ENCODE data around the gene B4GALT2.

B4GALT2 gene

GRCh38 chr1:43960798-43961197 is 18.2 kb upstream of the B4GALT2 start:
- Histone ChIP-seq H3K79me2 (ENCODE audit: insufficient read depth, low read length) (no peaks in the 10 kb centered on the region), H3K36me3 (ENCODE audit: low read length) (no peaks in the 10 kb centered on the region), H4K20me1 (ENCODE audit: low read depth, low read length) (no peaks in the 10 kb centered on the region), H3K27me3 (ENCODE audit: low read length) (no peaks in the 10 kb centered on the region), H3K9ac (ENCODE audit: low read length) (no peak overlapping the region), H3K4me3 (ENCODE audit: insufficient read depth, low read length, poor library complexity, severe bottlenecking) (no peak overlapping the region), H3K4me2 (ENCODE audit: low read depth, low read length, poor library complexity, severe bottlenecking) (no peak overlapping the region), H2AFZ (ENCODE audit: low read depth, low read length, severe bottlenecking) (no peak overlapping the region), H3K9me2 (replicated peaks; ENCODE audit: insufficient read depth, low read length) (no peaks in the 10 kb centered on the region), H3K9me3 (ENCODE audit: insufficient read depth, low read length) (no peaks in the 10 kb centered on the region), H3K27ac (ENCODE audit: low read depth, low read length) (no peak overlapping the region), H3F3A (ENCODE audit: insufficient read depth) (no peaks in the 10 kb centered on the region)
- TF ChIP-seq EZH2phosphoT487 (conservative IDR thresholded peaks at IDR 0.05; ENCODE audit: low read length) (no peak), CTCF (IDR thresholded peaks at IDR 0.05; ENCODE audit: insufficient read depth, low read length, poor library complexity, severe bottlenecking) (no peak)

- Histone ChIP-seq H3K27ac (ENCODE audit: low read depth, low read length) (no peak overlapping the region), H3K79me2 (ENCODE audit: insufficient read depth, low read length) (no peaks in the 10 kb centered on the region), H3K4me3 (ENCODE audit: insufficient read depth, low read length, poor library complexity, severe bottlenecking) (no peak overlapping the region), H3K27me3 (ENCODE audit: low read length) (no peaks in the 10 kb centered on the region), H3K9ac (ENCODE audit: low read length) (no peak overlapping the region), H3F3A (ENCODE audit: insufficient read depth) (no peaks in the 10 kb centered on the region), H2AFZ (ENCODE audit: low read depth, low read length, severe bottlenecking) (no peak overlapping the region), H3K9me3 (ENCODE audit: insufficient read depth, low read length) (no peaks in the 10 kb centered on the region), H3K4me2 (ENCODE audit: low read depth, low read length, poor library complexity, severe bottlenecking) (no peak overlapping the region), H3K36me3 (ENCODE audit: low read length) (no peaks in the 10 kb centered on the region), H4K20me1 (ENCODE audit: low read depth, low read length) (no peaks in the 10 kb centered on the region), H3K9me2 (replicated peaks; ENCODE audit: insufficient read depth, low read length) (no peaks in the 10 kb centered on the region)
- no peak for TF ChIP-seq EZH2phosphoT487 (conservative IDR thresholded peaks at IDR 0.05; ENCODE audit: low read length)
These were observed 17.3 kb upstream of the B4GALT2 start for GRCh38 chr1:43961692-43962091.

DNA sequence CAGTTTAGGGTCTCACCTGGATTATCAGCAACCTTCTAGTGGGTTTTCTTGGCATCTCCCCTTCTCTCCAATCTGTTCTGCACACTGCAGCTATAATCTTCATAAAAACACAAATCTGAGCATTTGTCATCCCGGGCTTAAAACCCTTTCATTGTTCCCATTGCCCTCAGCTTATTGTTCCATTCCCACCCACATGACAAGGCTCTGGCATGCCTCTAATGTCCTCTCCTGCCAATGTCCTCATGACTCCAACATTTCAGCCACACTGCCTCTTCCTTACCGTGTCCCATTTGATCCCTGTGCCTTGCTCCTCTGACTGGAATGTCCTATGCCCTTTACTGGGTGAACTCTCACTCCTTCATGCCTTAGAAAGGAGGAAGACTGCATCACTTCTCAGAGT is 16.7 kb upstream of the B4GALT2 start:
- no peaks in the 10 kb centered on the region for H3K36me3 ChIP-seq (ENCODE audit: low read length)
- no peaks in the 10 kb centered on the region for H3K9me3 ChIP-seq (ENCODE audit: insufficient read depth, low read length)
- H3K9me2 ChIP-seq (replicated peaks; ENCODE audit: insufficient read depth, low read length): no peaks in the 10 kb centered on the region
- H3K27ac ChIP-seq (ENCODE audit: low read depth, low read length): no peak overlapping the region
- H3K9ac ChIP-seq (ENCODE audit: low read length): no peak overlapping the region
- H2AFZ ChIP-seq (ENCODE audit: low read depth, low read length, severe bottlenecking): no peak overlapping the region
- no peak overlapping the region for H3K4me3 ChIP-seq (ENCODE audit: insufficient read depth, low read length, poor library complexity, severe bottlenecking)
- no peak overlapping the region for H3K4me2 ChIP-seq (ENCODE audit: low read depth, low read length, poor library complexity, severe bottlenecking)
- no peaks in the 10 kb centered on the region for H3F3A ChIP-seq (ENCODE audit: insufficient read depth)
- no peaks in the 10 kb centered on the region for H4K20me1 ChIP-seq (ENCODE audit: low read depth, low read length)
- no peaks in the 10 kb centered on the region for H3K79me2 ChIP-seq (ENCODE audit: insufficient read depth, low read length)
- H3K27me3 ChIP-seq (ENCODE audit: low read length): no peaks in the 10 kb centered on the region
- TF ChIP-seq EZH2phosphoT487 (conservative IDR thresholded peaks at IDR 0.05; ENCODE audit: low read length): no peak
- TF ChIP-seq CTCF (IDR thresholded peaks at IDR 0.05; ENCODE audit: insufficient read depth, low read length, poor library complexity, severe bottlenecking): no peak

DNA sequence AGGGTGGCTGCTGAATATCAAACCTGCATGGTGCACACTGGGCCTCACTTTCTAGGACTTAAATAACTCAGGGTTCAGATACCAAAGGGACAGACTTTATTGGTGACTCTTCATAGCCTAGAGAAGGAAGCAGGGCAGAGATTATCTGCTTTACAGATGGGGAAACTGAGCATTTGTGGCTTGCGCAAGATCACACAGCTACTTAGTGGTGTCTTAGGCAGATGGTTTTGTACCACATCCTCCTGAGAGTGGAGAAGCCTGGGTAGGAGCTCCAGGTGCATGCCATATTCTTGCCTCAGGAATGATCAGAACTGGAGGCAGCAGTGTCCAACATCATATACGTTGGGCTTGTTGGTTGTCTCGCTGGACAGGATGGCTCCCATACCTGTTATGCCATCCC is 16.0 kb upstream of the B4GALT2 start:
- no peak overlapping the region for H3K4me3 ChIP-seq (ENCODE audit: insufficient read depth, low read length, poor library complexity, severe bottlenecking)
- no peaks in the 10 kb centered on the region for H3K36me3 ChIP-seq (ENCODE audit: low read length)
- TF ChIP-seq CTCF (IDR thresholded peaks at IDR 0.05; ENCODE audit: insufficient read depth, low read length, poor library complexity, severe bottlenecking): no peak
- TF ChIP-seq EZH2phosphoT487 (conservative IDR thresholded peaks at IDR 0.05; ENCODE audit: low read length): no peak
- H3K79me2 ChIP-seq (ENCODE audit: insufficient read depth, low read length): no peaks in the 10 kb centered on the region
- H4K20me1 ChIP-seq (ENCODE audit: low read depth, low read length): no peaks in the 10 kb centered on the region
- no peaks in the 10 kb centered on the region for H3K27me3 ChIP-seq (ENCODE audit: low read length)
- H3F3A ChIP-seq (ENCODE audit: insufficient read depth): no peaks in the 10 kb centered on the region
- no peaks in the 10 kb centered on the region for H3K9me2 ChIP-seq (replicated peaks; ENCODE audit: insufficient read depth, low read length)
- H3K9ac ChIP-seq (ENCODE audit: low read length): no peak overlapping the region
- no peak overlapping the region for H3K4me2 ChIP-seq (ENCODE audit: low read depth, low read length, poor library complexity, severe bottlenecking)
- no peak overlapping the region for H2AFZ ChIP-seq (ENCODE audit: low read depth, low read length, severe bottlenecking)
- no peak overlapping the region for H3K27ac ChIP-seq (ENCODE audit: low read depth, low read length)
- no peaks in the 10 kb centered on the region for H3K9me3 ChIP-seq (ENCODE audit: insufficient read depth, low read length)
